Measurements from ENCODE around the gene NR3C2. TPM values are rescaled to one million over a fixed set of nuclear protein-coding genes. Genes with fewer than 3 reads are reported as not detected.

The NR3C2 gene
- total RNA-seq, 2 experiments from 2014 or later: 4.2 to 4.3 TPM

DNA sequence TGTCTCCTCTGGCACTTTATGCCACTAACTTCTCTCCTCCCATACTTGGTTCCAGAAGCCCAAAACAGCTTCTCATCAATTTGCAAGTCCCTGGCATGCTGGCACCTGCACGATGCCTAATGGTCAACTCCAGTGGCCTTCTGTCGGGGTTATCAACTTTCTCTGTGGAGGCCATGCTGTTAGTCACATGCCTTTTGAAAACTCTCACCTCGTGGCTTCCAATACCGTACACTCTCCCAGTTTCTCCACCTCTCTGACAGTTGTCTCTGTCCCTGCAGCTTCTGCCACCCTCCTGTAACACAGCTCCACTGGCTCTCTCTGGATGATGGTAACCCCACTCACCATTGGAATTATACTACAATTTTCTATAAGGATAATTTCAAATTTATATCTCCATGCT lies 324.0 kb downstream of the NR3C2 start:
- POLR2A ChIA-PET: no interaction called here
- Mint-ChIP-seq H3K9me3 (peaks cover 2% of the 10 kb centered on the region), H3K4me3 (no peak overlapping the region), H3K27ac (no peak overlapping the region), H3K36me3 (peaks cover 21% of the 10 kb centered on the region), H3K27me3 (no peaks in the 10 kb centered on the region), H3K4me1 (ENCODE audit: low read depth) (peaks cover 9% of the 10 kb centered on the region)
- CTCF ChIA-PET: no interaction called here
- intact Hi-C loops (cut with micrococcal nuclease): no loop called here
- DNase-seq: no peak

DNA sequence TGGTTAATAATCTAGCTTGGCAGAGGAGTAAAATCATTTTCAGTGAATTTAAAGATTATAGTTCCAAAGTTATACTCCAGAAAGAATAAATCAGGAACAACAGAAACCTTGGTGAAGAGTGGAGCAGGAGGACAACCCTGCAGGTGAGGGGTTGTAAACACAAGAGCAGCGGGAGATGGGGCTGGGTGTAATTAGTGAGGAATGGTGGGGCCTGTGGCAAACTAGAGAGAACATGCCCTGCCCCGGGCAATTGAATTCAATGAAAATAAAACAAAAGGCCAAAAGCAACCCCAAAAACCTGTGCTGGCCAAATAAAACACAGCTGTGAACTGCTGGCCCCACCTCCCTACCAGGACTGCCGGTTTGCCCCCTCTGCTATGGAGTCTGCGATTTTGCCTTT lies 325.2 kb downstream of the NR3C2 start:
- ChIA-PET POLR2A (no interaction called here), CTCF (no interaction called here)
- H3K27ac Mint-ChIP-seq: no peak overlapping the region
- no peaks in the 10 kb centered on the region for H3K9me3 Mint-ChIP-seq
- peaks cover 17% of the 10 kb centered on the region for H3K4me1 Mint-ChIP-seq (ENCODE audit: low read depth)
- DNase-seq: no peak
- intact Hi-C loops (cut with micrococcal nuclease): no loop called here
- H3K36me3 Mint-ChIP-seq: peaks cover 14% of the 10 kb centered on the region
- no peaks in the 10 kb centered on the region for H3K27me3 Mint-ChIP-seq
- H3K4me3 Mint-ChIP-seq: no peak overlapping the region

DNA sequence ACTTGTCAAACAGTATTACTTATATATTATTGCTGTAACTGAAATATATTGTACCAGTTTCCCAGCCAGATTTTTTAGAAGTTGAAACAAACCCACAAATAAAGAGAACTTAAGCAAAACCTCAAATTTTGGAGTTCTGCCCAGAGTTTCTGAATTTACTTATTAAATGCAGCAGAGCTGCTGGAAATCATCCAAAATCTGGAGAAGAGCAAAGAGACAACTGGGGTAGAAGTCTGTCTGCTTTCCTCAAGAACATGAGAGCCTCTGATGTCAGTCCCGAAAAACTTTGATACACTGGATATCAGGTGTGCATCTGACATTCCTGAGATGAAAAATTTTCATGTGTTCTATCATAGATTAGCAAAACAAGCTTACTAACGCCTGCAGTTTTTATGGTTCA lies 325.9 kb downstream of the NR3C2 start:
- no peak for DNase-seq
- CTCF ChIA-PET: no interaction called here
- H3K4me3 Mint-ChIP-seq: no peak overlapping the region
- no peak overlapping the region for H3K27ac Mint-ChIP-seq
- H3K4me1 Mint-ChIP-seq (ENCODE audit: low read depth): peaks cover 23% of the 10 kb centered on the region
- H3K36me3 Mint-ChIP-seq: peaks cover 14% of the 10 kb centered on the region
- POLR2A ChIA-PET: no interaction called here
- H3K9me3 Mint-ChIP-seq: no peaks in the 10 kb centered on the region
- H3K27me3 Mint-ChIP-seq: no peaks in the 10 kb centered on the region
- intact Hi-C loops (cut with micrococcal nuclease): no loop called here

DNA sequence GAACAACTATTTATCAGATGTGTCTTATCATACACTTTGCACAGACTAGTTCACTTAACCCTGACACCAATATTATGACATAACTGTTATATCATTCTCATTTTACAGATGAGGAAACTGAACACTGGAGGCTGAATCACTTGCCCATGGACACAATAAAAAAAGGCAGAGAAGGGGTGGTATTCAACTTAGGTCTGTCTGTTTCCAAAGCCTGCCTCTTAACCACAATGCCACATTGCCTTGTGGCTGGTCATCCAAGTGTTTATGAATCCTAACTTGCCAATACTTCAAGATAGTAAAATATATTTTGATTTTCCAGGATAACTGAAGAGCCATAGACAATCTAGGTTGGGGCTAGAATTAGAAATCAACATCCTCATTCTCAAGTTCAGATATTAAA lies 327.8 kb downstream of the NR3C2 start:
- intact Hi-C loops (cut with micrococcal nuclease): loop anchor here (5.0 kb wide), 1 partner anchor 57 kb away; no protein-coding TSS in a partner anchor
- POLR2A ChIA-PET: no interaction called here
- no peaks in the 10 kb centered on the region for H3K9me3 Mint-ChIP-seq

GRCh38 chr4:148112231-148112982 lies 329.8 kb downstream of the NR3C2 start:
- no peak overlapping the region for H3K27ac Mint-ChIP-seq
- intact Hi-C loops (cut with micrococcal nuclease): loop anchor here (5.0 kb wide), 1 partner anchor 55 kb away; no protein-coding TSS in a partner anchor
- H3K9me3 Mint-ChIP-seq: no peaks in the 10 kb centered on the region
- peaks cover 36% of the 10 kb centered on the region for H3K36me3 Mint-ChIP-seq
- CTCF ChIA-PET: no interaction called here
- H3K27me3 Mint-ChIP-seq: no peaks in the 10 kb centered on the region
- H3K4me3 Mint-ChIP-seq: no peak overlapping the region
- POLR2A ChIA-PET: no interaction called here
- H3K4me1 Mint-ChIP-seq (ENCODE audit: low read depth): peaks cover 23% of the 10 kb centered on the region
- no peak for DNase-seq

More for the DNA sequence above, 327.8 kb downstream of the NR3C2 start:
- no peak overlapping the region for H3K4me3 Mint-ChIP-seq
- peaks cover 18% of the 10 kb centered on the region for H3K36me3 Mint-ChIP-seq
- DNase-seq: no peak
- no peak overlapping the region for H3K27ac Mint-ChIP-seq
- peaks cover 23% of the 10 kb centered on the region for H3K4me1 Mint-ChIP-seq (ENCODE audit: low read depth)
- no peaks in the 10 kb centered on the region for H3K27me3 Mint-ChIP-seq
- CTCF ChIA-PET: no interaction called here

- Mint-ChIP-seq H3K9me3 (peaks cover 9% of the 10 kb centered on the region), H3K36me3 (peaks cover 53% of the 10 kb centered on the region), H3K27me3 (no peaks in the 10 kb centered on the region), H3K27ac (no peak overlapping the region), H3K4me3 (no peak overlapping the region), H3K4me1 (ENCODE audit: low read depth) (peaks cover 17% of the 10 kb centered on the region)
- intact Hi-C loops (cut with micrococcal nuclease): loop anchor here (5.0 kb wide), 1 partner anchor 53 kb away; no protein-coding TSS in a partner anchor
- CTCF ChIA-PET: no interaction called here
- POLR2A ChIA-PET: interaction anchor here (0.7 kb wide), 1 partner anchor 287 kb away, joined by 3 read pairs; no protein-coding TSS in a partner anchor
- DNase-seq: no peak
These were observed 332.0 kb downstream of the NR3C2 start for GRCh38 chr4:148110169-148110568.

- H3K4me3 Mint-ChIP-seq: no peak overlapping the region
- peaks cover 52% of the 10 kb centered on the region for H3K36me3 Mint-ChIP-seq
- no peak overlapping the region for H3K27ac Mint-ChIP-seq
- ChIA-PET CTCF (no interaction called here), POLR2A (no interaction called here)
- peaks cover 17% of the 10 kb centered on the region for H3K4me1 Mint-ChIP-seq (ENCODE audit: low read depth)
- peaks cover 9% of the 10 kb centered on the region for H3K9me3 Mint-ChIP-seq
- no peaks in the 10 kb centered on the region for H3K27me3 Mint-ChIP-seq
- DNase-seq: no peak
- intact Hi-C loops (cut with micrococcal nuclease): no loop called here
These were observed 333.0 kb downstream of the NR3C2 start for GRCh38 chr4:148109216-148109615.

DNA sequence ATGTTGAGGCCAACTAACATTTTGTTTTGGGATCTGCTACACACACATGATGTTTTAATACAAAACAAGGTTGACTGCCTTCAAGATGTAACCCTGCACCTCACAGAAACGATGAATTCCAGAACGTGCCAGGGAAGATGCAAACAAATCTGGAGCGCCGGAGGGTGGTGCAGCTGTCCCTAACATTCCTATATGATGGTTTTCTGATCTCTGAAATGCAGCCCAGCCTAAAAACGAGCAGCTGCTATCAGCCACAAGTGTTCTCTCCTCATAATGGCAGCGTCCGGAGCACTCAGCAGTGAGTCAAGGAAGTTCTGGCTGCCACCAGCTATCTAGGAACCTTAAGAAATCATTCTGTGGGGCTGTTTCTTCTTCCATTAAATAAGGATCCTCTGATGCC lies 333.4 kb downstream of the NR3C2 start:
- CTCF ChIA-PET: no interaction called here

DNA sequence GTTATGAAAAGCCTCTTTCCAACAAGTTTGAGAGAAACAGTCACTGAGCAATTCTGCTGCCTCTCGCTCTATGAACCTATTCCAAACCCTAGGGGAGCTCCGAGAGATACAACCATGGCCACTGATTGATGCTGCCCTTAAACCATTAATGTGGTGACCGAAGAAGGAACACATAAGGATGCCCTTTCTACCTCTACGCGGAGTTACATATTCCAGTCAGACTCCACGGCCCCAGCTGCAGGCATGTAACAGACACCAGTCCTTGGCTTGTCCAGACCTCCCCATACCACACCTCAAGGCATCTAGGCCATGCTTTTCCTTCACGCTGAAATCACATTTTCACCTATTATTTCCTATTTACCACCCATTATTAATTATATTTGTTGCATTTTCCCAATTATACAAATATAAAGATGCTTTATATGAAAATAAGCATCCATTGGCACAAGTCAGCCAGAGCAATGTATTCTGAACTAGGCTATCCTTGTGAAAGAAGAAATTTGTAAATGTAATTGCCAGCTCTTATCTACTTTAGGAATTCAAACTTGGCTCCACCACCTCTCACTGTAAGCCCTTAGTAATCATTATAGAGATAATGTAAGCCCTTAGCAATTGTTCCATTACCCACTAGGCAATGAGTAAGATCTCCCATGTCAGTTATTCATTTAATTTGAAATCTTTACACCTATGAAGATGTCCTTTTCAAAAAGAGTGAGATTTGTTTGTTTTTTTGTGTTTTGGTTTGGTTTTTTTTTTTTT lies 338.4 kb downstream of the NR3C2 start:
- peaks cover 9% of the 10 kb centered on the region for H3K9me3 Mint-ChIP-seq
- H3K4me1 Mint-ChIP-seq (ENCODE audit: low read depth): peaks cover 2% of the 10 kb centered on the region
- peaks cover 36% of the 10 kb centered on the region for H3K36me3 Mint-ChIP-seq
- no peak overlapping the region for H3K27ac Mint-ChIP-seq
- ChIA-PET POLR2A (no interaction called here), CTCF (no interaction called here)
- no peaks in the 10 kb centered on the region for H3K27me3 Mint-ChIP-seq
- intact Hi-C loops (cut with micrococcal nuclease): no loop called here
- no peak overlapping the region for H3K4me3 Mint-ChIP-seq
- no peak for DNase-seq

More for the DNA sequence above, 333.4 kb downstream of the NR3C2 start:
- DNase-seq: no peak
- Mint-ChIP-seq H3K36me3 (peaks cover 49% of the 10 kb centered on the region), H3K9me3 (peaks cover 9% of the 10 kb centered on the region), H3K4me1 (ENCODE audit: low read depth) (peaks cover 19% of the 10 kb centered on the region), H3K4me3 (no peak overlapping the region), H3K27ac (no peak overlapping the region), H3K27me3 (no peaks in the 10 kb centered on the region)
- POLR2A ChIA-PET: no interaction called here
- intact Hi-C loops (cut with micrococcal nuclease): no loop called here

DNA sequence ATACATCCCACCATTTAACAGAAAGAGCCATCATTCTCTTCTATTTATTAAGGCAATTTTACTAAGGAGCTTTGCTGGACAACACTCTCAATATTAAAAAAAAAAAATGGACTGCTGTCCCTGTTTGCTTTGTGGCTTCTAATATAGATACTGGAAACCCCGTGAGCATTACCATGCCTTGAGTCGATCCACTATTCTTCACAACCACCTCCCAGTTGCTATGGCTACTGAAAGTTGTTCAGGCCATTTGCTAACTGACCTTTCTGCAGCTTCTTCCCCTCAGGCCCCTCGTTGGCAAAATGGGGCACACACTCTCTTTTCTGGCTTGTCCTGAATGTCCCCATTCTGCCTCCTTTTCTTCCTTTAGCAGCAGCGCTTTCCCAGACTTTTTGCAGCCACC lies 340.4 kb downstream of the NR3C2 start:
- POLR2A ChIA-PET: no interaction called here
- H3K4me1 Mint-ChIP-seq (ENCODE audit: low read depth): peaks cover 2% of the 10 kb centered on the region
- no peak overlapping the region for H3K27ac Mint-ChIP-seq
- no peak overlapping the region for H3K4me3 Mint-ChIP-seq
- CTCF ChIA-PET: no interaction called here
- intact Hi-C loops (cut with micrococcal nuclease): no loop called here
- no peak for DNase-seq
- no peaks in the 10 kb centered on the region for H3K27me3 Mint-ChIP-seq
- peaks cover 24% of the 10 kb centered on the region for H3K36me3 Mint-ChIP-seq
- peaks cover 4% of the 10 kb centered on the region for H3K9me3 Mint-ChIP-seq

DNA sequence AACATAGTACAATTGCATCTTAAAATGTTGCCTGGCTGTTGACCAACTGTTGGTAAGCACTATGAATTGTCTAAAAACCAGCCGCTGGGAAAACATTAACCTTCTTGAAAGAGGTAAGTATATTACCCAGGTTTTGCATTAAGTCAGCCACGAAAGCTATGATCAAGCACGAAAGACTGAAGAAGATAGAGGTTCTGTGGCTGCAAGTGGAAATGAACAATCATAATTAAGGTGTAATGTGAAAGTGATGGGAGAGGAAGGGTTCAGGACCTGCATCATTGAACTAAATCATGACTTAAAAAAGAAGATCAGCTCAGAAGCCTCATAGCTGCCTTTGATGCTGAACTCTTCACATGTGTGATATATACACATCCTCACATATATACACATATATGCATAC lies 341.0 kb downstream of the NR3C2 start:
- H3K4me3 Mint-ChIP-seq: no peak overlapping the region
- CTCF ChIA-PET: no interaction called here
- H3K4me1 Mint-ChIP-seq (ENCODE audit: low read depth): peaks cover 3% of the 10 kb centered on the region
- DNase-seq: no peak
- intact Hi-C loops (cut with micrococcal nuclease): no loop called here
- peaks cover 21% of the 10 kb centered on the region for H3K36me3 Mint-ChIP-seq
- no peak overlapping the region for H3K27ac Mint-ChIP-seq
- H3K27me3 Mint-ChIP-seq: no peaks in the 10 kb centered on the region
- peaks cover 2% of the 10 kb centered on the region for H3K9me3 Mint-ChIP-seq
- POLR2A ChIA-PET: no interaction called here

DNA sequence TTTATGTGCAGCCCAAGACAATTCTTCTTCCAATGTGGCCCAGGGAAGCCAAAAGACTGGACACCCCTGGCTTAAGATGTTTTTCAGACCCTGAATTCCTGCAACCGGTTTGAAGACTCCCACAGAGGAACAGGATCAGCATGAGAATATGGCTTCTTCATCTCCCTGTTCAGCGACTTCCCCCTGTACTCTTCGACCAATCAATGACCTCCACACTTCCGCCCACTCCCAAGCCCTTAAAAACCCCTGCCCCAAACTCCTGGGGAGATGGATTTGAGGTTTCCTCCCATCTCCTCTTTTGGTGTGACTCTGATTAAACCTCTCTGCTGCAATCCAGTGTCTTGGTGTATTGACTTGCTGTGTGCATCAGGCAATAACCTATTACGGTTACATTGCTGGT lies 344.4 kb downstream of the NR3C2 start:
- no peaks in the 10 kb centered on the region for H3K9me3 Mint-ChIP-seq
- H3K27ac Mint-ChIP-seq: no peak overlapping the region
- intact Hi-C loops (cut with micrococcal nuclease): no loop called here
- H3K36me3 Mint-ChIP-seq: peaks cover 13% of the 10 kb centered on the region
- H3K27me3 Mint-ChIP-seq: no peaks in the 10 kb centered on the region
- peaks cover 2% of the 10 kb centered on the region for H3K4me1 Mint-ChIP-seq (ENCODE audit: low read depth)
- CTCF ChIA-PET: no interaction called here
- DNase-seq: no peak
- POLR2A ChIA-PET: no interaction called here
- H3K4me3 Mint-ChIP-seq: no peak overlapping the region

Measured in activated CD4-positive, alpha-beta memory T cell treated with anti-CD3 and anti-CD28 coated beads for 36 hours (primary cell).